Keratinocyte (primary cell): Measurements from ENCODE around the gene FAU. TPM values are rescaled to one million over a fixed set of nuclear protein-coding genes. Genes with fewer than 3 reads are reported as not detected.
A peak's percentile ranks its signal among the peaks of the same experiment; 100 is the strongest.

Source experiments
- DNase-seq: peaks from one replicate; pipeline ENCODE4 v3.0.0-alpha.2; 2011; ENCODE audit warnings: low read depth, missing footprints, low spot score
- FAIRE-seq: peaks from 2 replicates; lab custom pipeline; 2011; peaks lifted over from hg19 to GRCh38; lab: Jason Lieb, UNC
- H2AFZ ChIP-seq: 2 replicates; pipeline ENCODE4 v1.6.0; 2012; ENCODE audit warnings: low read length, control low read depth, inconsistent platforms; ENCODE audit not compliant: control insufficient read depth
- H3K27ac ChIP-seq: 2 replicates; pipeline ENCODE4 v1.5.1; 2011; ENCODE audit warnings: low read length; ENCODE audit not compliant: control insufficient read depth, insufficient read depth
- H3K27me3 ChIP-seq: 3 replicates; pipeline ENCODE4 v1.6.0; 2011; ENCODE audit warnings: low read length; ENCODE audit not compliant: control insufficient read depth, insufficient read depth; ENCODE audit errors: extremely low read depth
- H3K36me3 ChIP-seq, 2 experiments: 2 replicates in 1 of 2; 3 replicates in 1 of 2; pipeline ENCODE4 v1.5.1; 2011; ENCODE audit warnings: low read length in 2 of 2, mild to moderate bottlenecking in 1 of 2; ENCODE audit not compliant: control insufficient read depth in 2 of 2, insufficient read depth in 2 of 2; ENCODE audit errors: extremely low read depth in 1 of 2
- H3K4me1 ChIP-seq: 3 replicates; pipeline ENCODE4 v1.5.1; 2011; ENCODE audit warnings: low read length; ENCODE audit not compliant: control insufficient read depth, insufficient read depth; ENCODE audit errors: extremely low read depth
- H3K4me2 ChIP-seq: 3 replicates; pipeline ENCODE4 v1.6.0; 2011; ENCODE audit warnings: low read depth, low read length; ENCODE audit not compliant: control insufficient read depth, insufficient read depth; ENCODE audit errors: extremely low read depth
- H3K4me3 ChIP-seq, 3 experiments: fragments of 200-600 bp in 1 of 3; sonication (generic) in 1 of 3; 2 replicates in 2 of 3; 3 replicates in 1 of 3; pipeline ENCODE4 v1.5.1; 2011 to 2016; ENCODE audit warnings: low read length in 3 of 3, mild to moderate bottlenecking in 3 of 3, control low read depth in 2 of 3, inconsistent platforms in 1 of 3, low read depth in 1 of 3, mixed read lengths in 1 of 3, mixed run types in 1 of 3, moderate library complexity in 1 of 3; ENCODE audit not compliant: control insufficient read depth in 2 of 3, insufficient read depth in 2 of 3; ENCODE audit errors: extremely low read depth in 1 of 3
- H3K79me2 ChIP-seq: 2 replicates; pipeline ENCODE4 v1.6.0; 2012; ENCODE audit warnings: low read length; ENCODE audit not compliant: control insufficient read depth, insufficient read depth
- H3K9ac ChIP-seq: 3 replicates; pipeline ENCODE4 v1.6.0; 2011; ENCODE audit warnings: low read length; ENCODE audit not compliant: control insufficient read depth, insufficient read depth; ENCODE audit errors: extremely low read depth
- H3K9me1 ChIP-seq: 3 replicates; pipeline ENCODE4 v1.6.0; 2011; ENCODE audit warnings: low read length; ENCODE audit not compliant: control insufficient read depth, insufficient read depth; ENCODE audit errors: extremely low read depth
- H3K9me3 ChIP-seq: 2 replicates; pipeline ENCODE4 v1.5.1; 2012; ENCODE audit warnings: low read depth, low read length; ENCODE audit not compliant: control insufficient read depth
- H4K20me1 ChIP-seq: 3 replicates; pipeline ENCODE4 v1.6.0; 2011; ENCODE audit warnings: low read length; ENCODE audit not compliant: control insufficient read depth, insufficient read depth; ENCODE audit errors: extremely low read depth
- CTCF ChIP-seq, 3 experiments: IDR thresholded peaks in 1 of 3; conservative IDR thresholded peaks in 1 of 3; optimal IDR thresholded peaks in 1 of 3; 2 replicates in 2 of 3; 3 replicates in 1 of 3; pipeline versions ENCODE3 to v1.5.1; 2011; ENCODE audit warnings: low read length in 3 of 3, mild to moderate bottlenecking in 3 of 3, moderate library complexity in 2 of 3, control low read depth in 1 of 3, inconsistent platforms in 1 of 3; ENCODE audit not compliant: insufficient read depth in 2 of 3; ENCODE audit errors: extremely low read depth in 1 of 3
- EZH2 ChIP-seq: IDR thresholded peaks from one replicate; pipeline ENCODE4 v1.6.1; 2012; ENCODE audit warnings: inconsistent platforms, mild to moderate bottlenecking, low read length, moderate library complexity
- dilution Hi-C: fragments of 300-500 bp; cut with MboI; formaldehyde crosslinking; loops from one replicate; pipeline ENCODE4 v1.7.0; 2020; ENCODE audit warnings: low sequenced_read_pairs; ENCODE audit not compliant: extremely low pct_ligation_motif_present
- polyA plus RNA-seq, 5 experiments: library from polyadenylated mRNA; depleted of rRNA in 3 of 5; stranded (reverse) in 3 of 5; stranded (forward) in 1 of 5; unstranded in 1 of 5; fragments of >200 nt; gene quantifications; 1 replicate in 1 of 5; 2 replicates in 3 of 5; 3 replicates in 1 of 5; pipeline versions ENCODE4 v1.2.1 to v1.2.3, GENCODE V29; 2011 to 2012; ENCODE audit warnings: missing spikeins in 2 of 5, low read depth in 1 of 5, low replicate concordance in 1 of 5

FAU gene
- polyA plus RNA-seq, 1 donor (not counting 4 experiments of a cell fraction or from before 2014, with no cell fraction given) = 452 TPM

GRCh38 chr11:65083134-65083833 is 38.6 kb downstream of the FAU start:
- Histone ChIP-seq H3K79me2 (peaks cover 56% of the 10 kb centered on the region), H2AFZ (peak overlapping the region; percentile 88)

GRCh38 chr11:65078786-65079342 is 43.1 kb downstream of the FAU start:
- Histone ChIP-seq H3K27ac (no peak overlapping the region), H3K4me2 (no peak overlapping the region), H3K9me3 (no peaks in the 10 kb centered on the region), H3K36me3 (peaks cover 0 to 31% of the 10 kb centered on the region in 2 experiments), H3K9ac (no peak overlapping the region), H3K4me3 (no peak overlapping the region), H2AFZ (no peak overlapping the region), H4K20me1 (no peaks in the 10 kb centered on the region), H3K79me2 (peaks cover 46% of the 10 kb centered on the region), H3K4me1 (peaks cover 22% of the 10 kb centered on the region), H3K9me1 (peaks cover 3% of the 10 kb centered on the region), H3K27me3 (no peaks in the 10 kb centered on the region)
- DNase-seq = no peak
- TF ChIP-seq CTCF (optimal IDR thresholded peaks at IDR 0.05 in 1 of 3, IDR thresholded peaks at IDR 0.05 in 1 of 3, conservative IDR thresholded peaks at IDR 0.05 in 1 of 3; ENCODE audit: extremely low read depth in 1 of 3, insufficient read depth in 2 of 3, low read length in 3 of 3) = no peak
- TF ChIP-seq EZH2 = no peak
- dilution Hi-C loops = no loop called here
- no peak for FAIRE-seq

More at GRCh38 chr11:65083134-65083833, 38.6 kb downstream of the FAU start:
- FAIRE-seq (no peak), DNase-seq (no peak)
- Histone ChIP-seq H3K4me1 (peaks cover 29% of the 10 kb centered on the region), H3K9ac (peak overlapping the region; percentile 80), H3K4me3 (peak overlapping the region; percentile 72 to 98 (median 82)), H4K20me1 (no peaks in the 10 kb centered on the region), H3K9me1 (peaks cover 3% of the 10 kb centered on the region), H3K27me3 (no peaks in the 10 kb centered on the region), H3K36me3 (peaks cover 13 to 41% of the 10 kb centered on the region in 2 experiments), H3K4me2 (peak overlapping the region; percentile 96), H3K27ac (peak overlapping the region; percentile 84), H3K9me3 (no peaks in the 10 kb centered on the region)
- dilution Hi-C loops = no loop called here
- no peak for TF ChIP-seq EZH2
